ENCODE measurements around the gene CYB5R4.

The CYB5R4 gene

GRCh38 chr6:83875843-83876242 lies 16.4 kb downstream of the CYB5R4 start:
- TF ChIP-seq, protein P1, sequence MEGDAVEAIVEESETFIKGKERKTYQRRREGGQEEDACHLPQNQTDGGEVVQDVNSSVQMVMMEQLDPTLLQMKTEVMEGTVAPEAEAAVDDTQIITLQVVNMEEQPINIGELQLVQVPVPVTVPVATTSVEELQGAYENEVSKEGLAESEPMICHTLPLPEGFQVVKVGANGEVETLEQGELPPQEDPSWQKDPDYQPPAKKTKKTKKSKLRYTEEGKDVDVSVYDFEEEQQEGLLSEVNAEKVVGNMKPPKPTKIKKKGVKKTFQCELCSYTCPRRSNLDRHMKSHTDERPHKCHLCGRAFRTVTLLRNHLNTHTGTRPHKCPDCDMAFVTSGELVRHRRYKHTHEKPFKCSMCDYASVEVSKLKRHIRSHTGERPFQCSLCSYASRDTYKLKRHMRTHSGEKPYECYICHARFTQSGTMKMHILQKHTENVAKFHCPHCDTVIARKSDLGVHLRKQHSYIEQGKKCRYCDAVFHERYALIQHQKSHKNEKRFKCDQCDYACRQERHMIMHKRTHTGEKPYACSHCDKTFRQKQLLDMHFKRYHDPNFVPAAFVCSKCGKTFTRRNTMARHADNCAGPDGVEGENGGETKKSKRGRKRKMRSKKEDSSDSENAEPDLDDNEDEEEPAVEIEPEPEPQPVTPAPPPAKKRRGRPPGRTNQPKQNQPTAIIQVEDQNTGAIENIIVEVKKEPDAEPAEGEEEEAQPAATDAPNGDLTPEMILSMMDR (IDR thresholded peaks at IDR 0.05) = no peak
- no peak for TF ChIP-seq ZFX (IDR thresholded peaks at IDR 0.05; ENCODE audit: borderline replicate concordance)
- H3K27ac ChIP-seq = no peak overlapping the region

DNA sequence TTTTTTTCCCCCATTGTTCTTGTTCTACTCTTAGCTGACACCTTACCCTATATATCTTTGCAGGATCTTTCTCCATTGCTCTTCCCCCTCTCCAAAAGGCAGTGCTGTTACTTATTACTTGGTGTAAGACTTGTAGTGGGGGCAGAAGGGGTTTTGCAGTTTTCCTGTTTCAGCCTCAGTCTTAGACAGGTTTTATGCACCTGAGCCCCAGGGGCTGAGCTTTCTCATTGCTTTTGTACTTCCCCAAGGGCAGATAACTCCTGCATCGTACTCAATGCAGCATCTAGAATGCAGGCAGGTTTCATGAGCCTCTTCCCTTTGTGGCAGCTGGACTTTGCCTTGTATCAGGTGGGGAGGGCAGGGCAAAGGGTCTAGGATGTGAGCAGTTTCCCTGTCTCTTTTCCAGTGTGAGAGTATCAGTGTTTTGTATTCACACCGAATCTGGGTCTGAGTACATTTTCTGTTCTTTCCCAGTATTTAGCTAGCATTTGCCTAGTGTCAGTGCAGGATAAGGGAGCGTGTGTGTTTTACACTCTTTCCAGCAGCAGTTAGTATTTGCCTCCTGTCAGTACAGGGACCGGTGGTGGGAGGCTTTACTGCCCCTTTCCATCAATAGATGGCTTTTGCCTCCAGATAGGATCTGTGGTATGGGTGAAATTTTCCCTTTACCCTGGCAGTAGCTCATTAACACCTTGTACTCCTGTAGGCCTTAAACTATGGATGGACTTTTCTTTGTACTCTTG lies 19.6 kb downstream of the CYB5R4 start:
- TF ChIP-seq, protein P1 (IDR thresholded peaks at IDR 0.05) = no peak
- no peak for TF ChIP-seq ZFX (IDR thresholded peaks at IDR 0.05; ENCODE audit: borderline replicate concordance)
- no peak overlapping the region for H3K27ac ChIP-seq

DNA sequence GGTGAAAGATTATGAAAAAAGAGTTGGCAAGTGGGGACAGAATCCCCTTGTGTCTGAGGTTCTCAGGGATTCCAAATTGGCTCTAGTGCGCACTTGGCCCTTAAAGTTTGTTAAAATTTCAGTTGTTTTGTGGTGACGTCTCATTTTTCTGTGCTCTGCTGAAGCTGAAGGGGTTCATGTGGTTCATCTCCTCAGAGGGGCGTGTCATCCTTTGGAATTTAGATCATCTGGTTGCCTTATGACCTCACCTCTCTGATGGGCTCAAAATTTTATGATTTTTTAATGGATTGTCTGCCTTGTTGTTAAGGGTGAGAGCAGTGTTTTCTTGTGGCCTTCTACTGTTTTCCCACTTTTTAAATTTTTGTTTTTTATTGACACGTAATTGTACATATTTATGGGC lies 20.3 kb downstream of the CYB5R4 start:
- H3K27ac ChIP-seq = no peak overlapping the region
- TF ChIP-seq, protein P1 (IDR thresholded peaks at IDR 0.05) = no peak
- TF ChIP-seq ZFX (IDR thresholded peaks at IDR 0.05; ENCODE audit: borderline replicate concordance) = no peak

DNA sequence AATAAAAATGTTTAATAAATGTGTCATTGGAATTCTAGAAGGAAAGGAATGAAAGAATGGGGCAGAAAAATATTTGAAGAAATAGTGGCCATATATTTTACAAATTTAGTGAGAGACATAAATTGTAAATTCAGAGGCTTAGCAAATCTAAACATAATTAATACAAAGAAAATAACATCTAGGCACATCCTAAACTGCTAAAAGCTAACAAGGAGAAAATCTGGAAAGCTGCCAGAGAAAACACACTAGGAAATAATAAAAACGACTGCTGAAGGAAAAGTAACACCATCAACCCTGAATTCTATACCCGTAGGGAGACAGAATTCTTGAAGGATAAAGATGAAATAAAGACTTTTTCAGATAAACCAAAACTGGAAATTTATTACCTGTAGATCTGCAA lies 23.8 kb downstream of the CYB5R4 start:
- no peak overlapping the region for H3K27ac ChIP-seq
- TF ChIP-seq ZFX (IDR thresholded peaks at IDR 0.05; ENCODE audit: borderline replicate concordance) = no peak
- TF ChIP-seq, protein P1 (IDR thresholded peaks at IDR 0.05) = no peak

GRCh38 chr6:83884523-83884922 lies 25.0 kb downstream of the CYB5R4 start:
- TF ChIP-seq, protein P1 (IDR thresholded peaks at IDR 0.05) = peak; percentile 78
- TF ChIP-seq ZFX (IDR thresholded peaks at IDR 0.05; ENCODE audit: borderline replicate concordance) = no peak
- no peak overlapping the region for H3K27ac ChIP-seq

GRCh38 chr6:83885984-83886383 lies 26.5 kb downstream of the CYB5R4 start:
- H3K27ac ChIP-seq = no peak overlapping the region
- TF ChIP-seq, protein P1 (IDR thresholded peaks at IDR 0.05) = no peak
- TF ChIP-seq ZFX (IDR thresholded peaks at IDR 0.05; ENCODE audit: borderline replicate concordance) = no peak

DNA sequence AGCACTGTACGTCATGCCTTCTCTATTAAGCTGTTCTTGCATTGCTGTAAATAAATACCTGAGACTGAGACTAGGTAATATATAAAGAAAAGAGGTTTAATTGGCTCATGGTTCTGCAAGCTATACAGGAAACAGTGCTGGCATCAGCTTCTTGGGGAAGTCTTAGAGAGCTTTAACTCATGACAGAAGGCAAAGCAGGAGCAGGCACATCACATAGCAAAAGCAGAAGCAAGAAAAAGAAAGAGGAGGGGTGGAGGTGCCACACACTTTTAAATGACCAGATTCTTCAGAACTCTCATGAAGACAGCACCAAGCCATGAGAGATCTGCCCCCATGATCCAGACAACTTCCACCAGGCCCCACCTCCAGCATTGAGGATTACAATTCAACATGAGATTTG lies 30.1 kb downstream of the CYB5R4 start:
- TF ChIP-seq, protein P1 (IDR thresholded peaks at IDR 0.05) = no peak
- TF ChIP-seq ZFX (IDR thresholded peaks at IDR 0.05; ENCODE audit: borderline replicate concordance) = no peak
- H3K27ac ChIP-seq = no peak overlapping the region

Measured in 22Rv1 (cell line).